OCI-LY1 (cell line): ENCODE data around the gene ENTPD8.

Source experiments
- H2AFZ ChIP-seq: fragments of 200-600 bp; sonication (generic), shearing (Covaris generic); 2 replicates; pipeline ENCODE4 v1.6.0; 2014; ENCODE audit warnings: antibody characterized with exemption, mild to moderate bottlenecking, low read length
- H3F3A ChIP-seq: fragments of 200-600 bp; sonication (generic), shearing (Covaris generic); 2 replicates; pipeline ENCODE4 v1.6.0; 2014; ENCODE audit warnings: mild to moderate bottlenecking, antibody characterized with exemption, low read length, moderate library complexity; ENCODE audit not compliant: insufficient read depth
- H3K27ac ChIP-seq: fragments of 200-600 bp; sonication (generic); 2 replicates; pipeline ENCODE4 v1.5.1; 2014; ENCODE audit warnings: low read length, mixed run types, mild to moderate bottlenecking, low read depth; ENCODE audit not compliant: poor library complexity, severe bottlenecking
- H3K27me3 ChIP-seq: fragments of 200-600 bp; sonication (generic); 2 replicates; pipeline ENCODE4 v1.6.0; 2014; ENCODE audit warnings: antibody characterized with exemption, mild to moderate bottlenecking, low read length, moderate library complexity; ENCODE audit not compliant: insufficient read depth
- H3K36me3 ChIP-seq: fragments of 200-600 bp; sonication (generic); 2 replicates; pipeline ENCODE4 v1.6.1; 2014; ENCODE audit warnings: mild to moderate bottlenecking, antibody characterized with exemption, low read length, moderate library complexity, mixed read lengths; ENCODE audit not compliant: insufficient read depth
- H3K4me1 ChIP-seq: fragments of 200-600 bp; sonication (generic); 2 replicates; pipeline ENCODE4 v1.5.1; 2014; ENCODE audit warnings: mild to moderate bottlenecking, low read length, moderate library complexity; ENCODE audit not compliant: insufficient read depth, severe bottlenecking
- H3K4me2 ChIP-seq: fragments of 200-600 bp; sonication (generic), shearing (Covaris generic); 2 replicates; pipeline ENCODE4 v1.6.1; 2014; ENCODE audit warnings: low read length
- H3K4me3 ChIP-seq: fragments of 200-600 bp; sonication (generic); 2 replicates; pipeline ENCODE4 v1.5.1; 2014; ENCODE audit warnings: low read length, low read depth, mild to moderate bottlenecking, mixed read lengths; ENCODE audit not compliant: poor library complexity, severe bottlenecking
- H3K79me2 ChIP-seq: fragments of 200-600 bp; shearing (Covaris generic); 2 replicates; pipeline ENCODE4 v1.6.1; 2016; ENCODE audit warnings: mixed run types, low read length, mixed read lengths; ENCODE audit not compliant: insufficient read depth
- H3K9ac ChIP-seq: fragments of 200-600 bp; sonication (generic), shearing (Covaris generic); 2 replicates; pipeline ENCODE4 v1.6.1; 2014; ENCODE audit warnings: mild to moderate bottlenecking, low read length, mixed read lengths
- H3K9me2 ChIP-seq: fragments of 200-600 bp; sonication (generic), shearing (Covaris generic); 2 replicates; pipeline ENCODE4 v1.6.1; 2014; ENCODE audit warnings: low read depth, mild to moderate bottlenecking, low read length, mixed read lengths
- H3K9me3 ChIP-seq: fragments of 200-600 bp; shearing (Covaris generic); 2 replicates; pipeline ENCODE4 v1.6.1; 2014; ENCODE audit warnings: low read length, mixed read lengths
- H4K20me1 ChIP-seq: fragments of 200-600 bp; sonication (generic), shearing (Covaris generic); 2 replicates; pipeline ENCODE4 v1.6.0; 2016; ENCODE audit warnings: mild to moderate bottlenecking, low read length; ENCODE audit not compliant: insufficient read depth
- EZH2 ChIP-seq: fragments of 200-600 bp; sonication (generic), shearing (Covaris generic); IDR thresholded peaks from 2 replicates; pipeline ENCODE4 v1.8.0; 2017; ENCODE audit warnings: borderline replicate concordance, mixed run types, mild to moderate bottlenecking, antibody characterized with exemption, low read length, moderate library complexity, mixed read lengths
- TF ChIP-seq, protein P1 (sequence below): fragments of 200-600 bp; sonication (generic), shearing (Covaris generic); IDR thresholded peaks from 2 replicates; pipeline ENCODE4 v1.5.1; 2017; ENCODE audit warnings: mild to moderate bottlenecking, antibody characterized with exemption, low read length, moderate library complexity, mixed read lengths

Gene ENTPD8

GRCh38 chr9:137486141-137486490 is 45.0 kb upstream of the ENTPD8 start:
- Histone ChIP-seq H3K4me2 (no peak overlapping the region), H2AFZ (no peak overlapping the region), H3K9me2 (no peaks in the 10 kb centered on the region), H3K4me1 (no peaks in the 10 kb centered on the region), H3F3A (no peaks in the 10 kb centered on the region), H3K9ac (no peak overlapping the region), H3K9me3 (no peaks in the 10 kb centered on the region), H3K27ac (no peak overlapping the region), H3K36me3 (no peaks in the 10 kb centered on the region), H4K20me1 (no peaks in the 10 kb centered on the region), H3K27me3 (no peaks in the 10 kb centered on the region), H3K4me3 (no peak overlapping the region), H3K79me2 (no peaks in the 10 kb centered on the region)
- TF ChIP-seq EZH2 = no peak
- TF ChIP-seq, protein P1, sequence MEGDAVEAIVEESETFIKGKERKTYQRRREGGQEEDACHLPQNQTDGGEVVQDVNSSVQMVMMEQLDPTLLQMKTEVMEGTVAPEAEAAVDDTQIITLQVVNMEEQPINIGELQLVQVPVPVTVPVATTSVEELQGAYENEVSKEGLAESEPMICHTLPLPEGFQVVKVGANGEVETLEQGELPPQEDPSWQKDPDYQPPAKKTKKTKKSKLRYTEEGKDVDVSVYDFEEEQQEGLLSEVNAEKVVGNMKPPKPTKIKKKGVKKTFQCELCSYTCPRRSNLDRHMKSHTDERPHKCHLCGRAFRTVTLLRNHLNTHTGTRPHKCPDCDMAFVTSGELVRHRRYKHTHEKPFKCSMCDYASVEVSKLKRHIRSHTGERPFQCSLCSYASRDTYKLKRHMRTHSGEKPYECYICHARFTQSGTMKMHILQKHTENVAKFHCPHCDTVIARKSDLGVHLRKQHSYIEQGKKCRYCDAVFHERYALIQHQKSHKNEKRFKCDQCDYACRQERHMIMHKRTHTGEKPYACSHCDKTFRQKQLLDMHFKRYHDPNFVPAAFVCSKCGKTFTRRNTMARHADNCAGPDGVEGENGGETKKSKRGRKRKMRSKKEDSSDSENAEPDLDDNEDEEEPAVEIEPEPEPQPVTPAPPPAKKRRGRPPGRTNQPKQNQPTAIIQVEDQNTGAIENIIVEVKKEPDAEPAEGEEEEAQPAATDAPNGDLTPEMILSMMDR = no peak

GRCh38 chr9:137485343-137486140 is 44.4 kb upstream of the ENTPD8 start:
- no peaks in the 10 kb centered on the region for H3F3A ChIP-seq
- TF ChIP-seq EZH2 = no peak
- TF ChIP-seq, protein P1 = no peak
- H3K4me3 ChIP-seq = no peak overlapping the region
- H3K9ac ChIP-seq = no peak overlapping the region
- no peaks in the 10 kb centered on the region for H3K27me3 ChIP-seq
- H3K27ac ChIP-seq = no peak overlapping the region
- H3K4me1 ChIP-seq = no peaks in the 10 kb centered on the region
- H4K20me1 ChIP-seq = no peaks in the 10 kb centered on the region
- no peak overlapping the region for H3K4me2 ChIP-seq
- H3K9me3 ChIP-seq = no peaks in the 10 kb centered on the region
- H3K36me3 ChIP-seq = no peaks in the 10 kb centered on the region
- no peaks in the 10 kb centered on the region for H3K79me2 ChIP-seq
- H3K9me2 ChIP-seq = no peaks in the 10 kb centered on the region
- no peak overlapping the region for H2AFZ ChIP-seq

DNA sequence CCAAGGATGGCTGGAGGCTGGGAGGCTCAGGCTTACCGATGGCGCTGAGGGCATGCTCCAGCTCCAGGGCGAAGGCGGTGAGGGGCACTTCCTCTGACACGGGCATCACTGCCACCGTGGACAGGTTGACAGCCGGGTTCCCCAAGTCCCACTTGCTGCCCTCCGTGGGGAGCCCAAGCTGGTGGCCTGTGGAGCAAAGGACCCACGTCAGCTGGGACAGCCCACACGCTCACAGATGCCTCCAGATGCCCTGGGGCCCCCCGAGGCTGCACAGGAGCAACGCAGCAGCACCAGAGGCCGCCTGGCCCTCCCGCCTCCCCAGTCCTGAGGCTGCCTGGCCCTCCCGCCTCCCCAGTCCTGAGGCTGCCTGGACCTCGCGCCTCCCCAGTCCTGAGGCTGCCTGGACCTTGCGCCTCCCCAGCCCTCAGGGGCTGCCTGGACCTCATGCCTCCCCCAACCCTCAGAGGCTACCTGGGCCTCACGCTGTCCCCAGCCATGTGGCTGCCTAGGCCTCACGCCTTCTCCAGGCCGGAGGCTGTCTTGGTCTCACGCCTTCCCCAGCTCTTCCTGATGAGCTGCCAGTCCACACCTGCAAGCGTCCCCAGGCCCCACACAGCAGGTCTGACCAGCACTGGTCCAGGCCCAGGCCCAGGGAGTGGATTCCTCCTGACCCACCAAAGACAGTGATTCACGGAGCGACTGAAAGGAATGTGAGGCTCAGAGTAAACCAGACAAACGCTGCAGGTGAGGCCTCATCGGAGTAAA is 43.6 kb upstream of the ENTPD8 start:
- no peaks in the 10 kb centered on the region for H3K27me3 ChIP-seq
- TF ChIP-seq EZH2 = no peak
- TF ChIP-seq, protein P1 = no peak

More for the DNA sequence above, 43.6 kb upstream of the ENTPD8 start:
- Histone ChIP-seq H3K4me2 (no peak overlapping the region), H3K4me3 (no peak overlapping the region), H2AFZ (no peak overlapping the region), H3K36me3 (no peaks in the 10 kb centered on the region), H3F3A (no peaks in the 10 kb centered on the region), H3K27ac (no peak overlapping the region), H4K20me1 (no peaks in the 10 kb centered on the region), H3K9me3 (no peaks in the 10 kb centered on the region), H3K9ac (no peak overlapping the region), H3K4me1 (no peaks in the 10 kb centered on the region), H3K9me2 (no peaks in the 10 kb centered on the region), H3K79me2 (no peaks in the 10 kb centered on the region)
